Tibial artery (tissue), 4 donors: ENCODE measurements around the gene GTF3C2.

Experiments used
- DNase-seq, 2 donors: peaks; one replicate each; pipeline ENCODE4 v3.0.0-alpha.2; 2019
- H3K27ac ChIP-seq, 2 donors: fragments of 200-600 bp; sonication (generic) in 1 of 2; 1 replicate in 1 of 2; 2 replicates in 1 of 2; pipeline ENCODE4 v1.5.1; 2018 to 2019; ENCODE audit warnings: mild to moderate bottlenecking in 1 of 2
- H3K27me3 ChIP-seq, 2 donors: fragments of 200-600 bp; sonication (generic) in 1 of 2; one replicate each; pipeline versions ENCODE4 v1.5.1 to v1.6.0; 2016 to 2019
- H3K36me3 ChIP-seq, 3 donors: fragments of 200-600 bp; sonication (generic) in 2 of 3; one replicate each; pipeline ENCODE4 v1.5.1; 2016 to 2019; ENCODE audit warnings: mild to moderate bottlenecking in 2 of 3
- H3K4me1 ChIP-seq, 4 donors: fragments of 200-600 bp; sonication (generic) in 2 of 4; 1 replicate in 3 of 4; 2 replicates in 1 of 4; pipeline ENCODE4 v1.5.1; 2016 to 2019
- H3K4me3 ChIP-seq, 2 donors: fragments of 200-600 bp; sonication (generic) in 1 of 2; 1 replicate in 1 of 2; 2 replicates in 1 of 2; pipeline ENCODE4 v1.5.1; 2018 to 2019; ENCODE audit warnings: mild to moderate bottlenecking in 2 of 2
- H3K9me3 ChIP-seq, 3 donors: fragments of 200-600 bp; sonication (generic) in 1 of 3; one replicate each; pipeline ENCODE4 v1.5.1; 2016 to 2019
- intact Hi-C: fragments of 100-400 bp; cut with DNase I; formaldehyde crosslinking; loops from one replicate; pipeline ENCODE4 v1.15.0; 2023; ENCODE audit warnings: low total_unique reads
- TF ChIP-seq, protein P1 (sequence below), 2 experiments: fragments of 200-600 bp in 1 of 2; fragments of 450-650 bp in 1 of 2; IDR thresholded peaks; one replicate each; pipeline ENCODE4 v1.5.1; 2017 to 2019; ENCODE audit warnings: antibody characterized with exemption in 2 of 2, mild to moderate bottlenecking in 1 of 2, moderate library complexity in 1 of 2

The GTF3C2 gene

DNA sequence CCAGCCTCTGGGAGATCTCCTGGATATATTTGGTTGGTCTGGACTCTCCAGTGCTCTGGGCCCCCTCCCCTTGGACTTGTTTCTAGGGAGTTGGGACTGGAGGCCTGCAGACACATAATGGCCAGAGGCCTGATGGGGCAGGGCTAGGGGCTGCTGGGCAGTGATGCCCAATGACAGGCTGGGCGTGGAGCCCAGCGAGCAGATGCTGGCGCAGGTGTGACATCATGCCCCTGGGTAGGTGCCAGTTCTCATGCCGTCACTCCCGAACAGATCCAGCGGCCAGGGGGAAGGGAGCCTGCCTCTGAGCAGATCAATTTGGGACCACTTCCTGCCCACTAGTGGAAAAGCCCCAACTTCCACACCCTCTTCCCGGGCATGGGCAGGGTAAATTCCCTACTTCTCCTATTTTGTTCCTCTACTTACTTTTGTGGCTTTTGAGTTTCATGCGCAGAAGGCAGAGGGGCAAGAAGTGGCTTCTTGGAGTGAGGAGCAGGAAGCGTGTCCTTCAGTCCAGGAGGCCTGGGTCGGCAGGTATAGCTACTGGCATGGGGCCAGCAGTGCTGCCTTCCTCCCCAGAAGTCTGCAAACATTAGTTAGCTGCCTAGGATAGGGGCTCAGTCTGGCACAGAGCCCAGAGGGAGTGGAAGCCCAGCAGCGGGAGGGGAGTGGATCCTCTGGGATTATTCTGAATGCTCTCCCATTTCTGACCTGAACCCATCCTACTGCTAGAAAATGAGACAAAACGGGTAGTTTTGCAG is 39.7 kb downstream of the GTF3C2 start:
- DNase-seq = no peak
- Histone ChIP-seq H3K27me3 (no peaks in the 10 kb centered on the region), H3K4me3 (no peak overlapping the region), H3K27ac (no peak overlapping the region), H3K4me1 (peaks cover 0 to 11% (median 5%) of the 10 kb centered on the region in 4 donors), H3K36me3 (peaks cover 1 to 38% (median 14%) of the 10 kb centered on the region in 3 donors), H3K9me3 (no peaks in the 10 kb centered on the region)
- intact Hi-C loops = no loop called here
- TF ChIP-seq, protein P1, sequence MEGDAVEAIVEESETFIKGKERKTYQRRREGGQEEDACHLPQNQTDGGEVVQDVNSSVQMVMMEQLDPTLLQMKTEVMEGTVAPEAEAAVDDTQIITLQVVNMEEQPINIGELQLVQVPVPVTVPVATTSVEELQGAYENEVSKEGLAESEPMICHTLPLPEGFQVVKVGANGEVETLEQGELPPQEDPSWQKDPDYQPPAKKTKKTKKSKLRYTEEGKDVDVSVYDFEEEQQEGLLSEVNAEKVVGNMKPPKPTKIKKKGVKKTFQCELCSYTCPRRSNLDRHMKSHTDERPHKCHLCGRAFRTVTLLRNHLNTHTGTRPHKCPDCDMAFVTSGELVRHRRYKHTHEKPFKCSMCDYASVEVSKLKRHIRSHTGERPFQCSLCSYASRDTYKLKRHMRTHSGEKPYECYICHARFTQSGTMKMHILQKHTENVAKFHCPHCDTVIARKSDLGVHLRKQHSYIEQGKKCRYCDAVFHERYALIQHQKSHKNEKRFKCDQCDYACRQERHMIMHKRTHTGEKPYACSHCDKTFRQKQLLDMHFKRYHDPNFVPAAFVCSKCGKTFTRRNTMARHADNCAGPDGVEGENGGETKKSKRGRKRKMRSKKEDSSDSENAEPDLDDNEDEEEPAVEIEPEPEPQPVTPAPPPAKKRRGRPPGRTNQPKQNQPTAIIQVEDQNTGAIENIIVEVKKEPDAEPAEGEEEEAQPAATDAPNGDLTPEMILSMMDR (IDR thresholded peaks at IDR 0.05) = no peak

DNA sequence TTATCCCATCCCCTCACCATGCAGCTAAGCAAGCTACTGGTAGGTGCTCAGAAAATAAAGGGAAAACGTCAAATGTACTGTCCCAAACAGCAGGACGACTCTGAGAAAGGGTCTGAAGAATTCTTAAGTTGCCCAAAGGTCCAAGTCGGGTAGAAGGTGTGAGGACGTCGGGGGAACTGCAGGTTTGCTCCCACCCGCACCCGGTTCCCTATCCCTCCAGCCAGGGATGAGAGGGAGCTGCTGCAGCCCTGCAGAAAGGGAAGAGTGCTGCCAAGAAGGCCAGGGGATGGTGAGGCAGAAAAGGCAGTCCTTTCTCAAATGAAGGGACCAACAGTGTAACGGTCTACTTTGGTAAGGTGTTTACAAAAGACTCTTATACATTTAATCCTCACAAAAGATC is 41.4 kb downstream of the GTF3C2 start:
- Histone ChIP-seq H3K9me3 (no peaks in the 10 kb centered on the region), H3K36me3 (peaks cover 10 to 55% (median 28%) of the 10 kb centered on the region in 3 donors), H3K4me1 (no peaks in the 10 kb centered on the region), H3K27ac (no peak overlapping the region), H3K4me3 (no peak overlapping the region), H3K27me3 (no peaks in the 10 kb centered on the region)
- DNase-seq = no peak
- TF ChIP-seq, protein P1 (IDR thresholded peaks at IDR 0.05) = no peak
- intact Hi-C loops = no loop called here

DNA sequence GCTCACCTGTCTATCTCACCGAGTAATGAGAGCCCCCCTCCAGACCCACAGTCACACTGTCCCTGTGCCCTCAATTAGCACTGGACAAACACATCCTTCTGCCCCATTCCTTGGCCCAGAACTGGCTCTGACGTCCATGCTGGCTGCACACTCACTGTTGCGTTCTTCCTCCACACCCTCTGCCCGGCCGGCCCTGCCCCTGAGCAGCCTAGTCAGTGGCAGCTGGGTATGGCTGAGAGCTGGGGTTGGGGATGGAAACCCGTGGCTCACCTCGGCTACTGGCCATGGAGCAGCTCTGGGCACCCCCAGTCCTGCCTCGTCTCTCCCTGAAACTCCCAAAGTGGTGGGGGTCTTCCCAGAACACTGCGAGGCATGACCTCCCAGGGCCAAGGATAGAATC is 41.9 kb downstream of the GTF3C2 start:
- Histone ChIP-seq H3K36me3 (peaks cover 14 to 59% (median 32%) of the 10 kb centered on the region in 3 donors), H3K9me3 (no peaks in the 10 kb centered on the region), H3K4me3 (no peak overlapping the region), H3K27me3 (peaks cover 0 to 2% of the 10 kb centered on the region in 2 donors), H3K4me1 (no peaks in the 10 kb centered on the region), H3K27ac (no peak overlapping the region)
- intact Hi-C loops = no loop called here
- no peak for DNase-seq
- TF ChIP-seq, protein P1 (IDR thresholded peaks at IDR 0.05) = no peak

DNA sequence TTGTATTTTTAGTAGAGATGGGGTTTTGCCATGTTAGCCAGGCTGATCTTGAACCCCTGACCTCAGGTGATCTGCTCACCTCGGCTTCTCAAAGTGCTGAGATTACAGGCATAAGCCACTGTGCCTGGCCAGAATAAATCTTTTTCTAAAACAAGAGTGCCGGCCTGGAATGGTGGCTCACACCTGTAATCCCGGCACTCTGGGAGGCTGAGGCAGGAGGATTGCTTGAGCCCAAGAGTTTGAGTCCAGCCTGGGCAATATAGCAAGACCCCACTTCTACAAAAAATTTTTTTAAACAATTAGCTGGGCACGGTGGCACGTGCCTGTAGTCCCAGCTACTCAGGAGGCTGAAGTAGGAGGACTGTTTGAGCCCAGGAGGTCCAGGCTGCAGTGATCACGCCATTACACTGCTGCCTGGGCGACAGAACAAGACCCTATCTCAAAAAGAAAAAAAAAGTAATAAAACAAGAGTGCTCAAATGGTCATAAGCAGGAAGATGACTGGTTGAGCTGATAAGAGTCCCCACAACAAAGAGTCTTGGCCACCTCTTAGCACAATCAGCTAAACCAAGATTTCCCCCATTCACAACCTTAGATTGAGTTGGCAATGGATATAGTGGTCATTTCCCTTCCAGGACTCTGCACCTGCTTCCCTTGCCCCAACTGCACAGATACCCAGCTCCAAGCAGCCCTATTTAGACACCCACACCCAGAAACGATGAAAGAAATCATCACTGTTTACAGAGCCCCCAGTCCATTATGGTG is 42.5 kb downstream of the GTF3C2 start:
- Histone ChIP-seq H3K4me1 (no peaks in the 10 kb centered on the region), H3K9me3 (no peaks in the 10 kb centered on the region), H3K4me3 (no peak overlapping the region), H3K27me3 (peaks cover 0 to 8% of the 10 kb centered on the region in 2 donors), H3K27ac (no peak overlapping the region), H3K36me3 (peaks cover 19 to 66% (median 35%) of the 10 kb centered on the region in 3 donors)
- intact Hi-C loops = no loop called here
- no peak for DNase-seq
- TF ChIP-seq, protein P1 (IDR thresholded peaks at IDR 0.05) = no peak

DNA sequence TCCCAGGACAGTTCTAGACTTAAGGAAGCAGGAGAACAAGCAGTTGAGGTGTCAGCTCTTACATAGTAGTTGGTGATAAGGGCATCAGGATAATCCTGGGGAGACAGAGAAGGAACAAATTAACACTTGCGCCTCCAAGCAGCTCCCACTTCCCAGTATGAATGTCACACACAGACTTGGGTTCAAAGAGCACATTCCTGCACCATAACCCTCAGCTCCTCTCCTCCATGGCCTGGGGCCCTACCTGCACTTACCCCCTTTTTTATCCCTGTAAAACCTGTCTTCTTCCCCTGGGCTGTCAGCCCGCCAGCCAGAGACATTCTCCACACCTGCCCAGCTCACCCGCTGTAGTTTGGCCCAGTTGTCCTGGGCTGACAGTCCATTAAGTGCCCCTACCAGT is 44.4 kb downstream of the GTF3C2 start:
- Histone ChIP-seq H3K4me1 (peaks cover 0 to 16% (median 12%) of the 10 kb centered on the region in 4 donors), H3K9me3 (no peaks in the 10 kb centered on the region), H3K27me3 (peaks cover 5 to 27% of the 10 kb centered on the region in 2 donors), H3K36me3 (peaks cover 19 to 64% (median 35%) of the 10 kb centered on the region in 3 donors), H3K4me3 (no peak overlapping the region), H3K27ac (no peak overlapping the region)
- intact Hi-C loops = no loop called here
- TF ChIP-seq, protein P1 (IDR thresholded peaks at IDR 0.05) = no peak
- no peak for DNase-seq
